Stimulated activated memory B cell treated with anti-CD40 and anti-IgM and Interleukin-4, amounts not matched to agents 10 μg/mL and 1 μg/mL and 100 μg/mL, for 72 hours (primary cell): Measurements from ENCODE around the gene IBA57.

Experiments used
- ATAC-seq: fragments of 150-1000 bp; cut with Tn5 transposase; 2 replicates; pipeline ENCODE4 v1.10.0; 2021
- H3K27ac Mint-ChIP-seq: one replicate; pipeline ENCODE4 v1.8.0; 2022; ENCODE audit warnings: mild to moderate bottlenecking, mixed read lengths
- H3K27me3 Mint-ChIP-seq: one replicate; pipeline ENCODE4 v1.8.0; 2022; ENCODE audit warnings: mixed read lengths
- H3K36me3 Mint-ChIP-seq: one replicate; pipeline ENCODE4 v1.8.0; 2022; ENCODE audit warnings: mixed read lengths
- H3K4me1 Mint-ChIP-seq: one replicate; pipeline ENCODE4 v1.8.0; 2022; ENCODE audit warnings: mixed read lengths
- H3K4me3 Mint-ChIP-seq: one replicate; pipeline ENCODE4 v1.8.0; 2022; ENCODE audit warnings: mild to moderate bottlenecking, moderate library complexity, mixed read lengths
- H3K9me3 Mint-ChIP-seq: one replicate; pipeline ENCODE4 v1.8.0; 2022; ENCODE audit warnings: mixed read lengths

IBA57 gene

DNA sequence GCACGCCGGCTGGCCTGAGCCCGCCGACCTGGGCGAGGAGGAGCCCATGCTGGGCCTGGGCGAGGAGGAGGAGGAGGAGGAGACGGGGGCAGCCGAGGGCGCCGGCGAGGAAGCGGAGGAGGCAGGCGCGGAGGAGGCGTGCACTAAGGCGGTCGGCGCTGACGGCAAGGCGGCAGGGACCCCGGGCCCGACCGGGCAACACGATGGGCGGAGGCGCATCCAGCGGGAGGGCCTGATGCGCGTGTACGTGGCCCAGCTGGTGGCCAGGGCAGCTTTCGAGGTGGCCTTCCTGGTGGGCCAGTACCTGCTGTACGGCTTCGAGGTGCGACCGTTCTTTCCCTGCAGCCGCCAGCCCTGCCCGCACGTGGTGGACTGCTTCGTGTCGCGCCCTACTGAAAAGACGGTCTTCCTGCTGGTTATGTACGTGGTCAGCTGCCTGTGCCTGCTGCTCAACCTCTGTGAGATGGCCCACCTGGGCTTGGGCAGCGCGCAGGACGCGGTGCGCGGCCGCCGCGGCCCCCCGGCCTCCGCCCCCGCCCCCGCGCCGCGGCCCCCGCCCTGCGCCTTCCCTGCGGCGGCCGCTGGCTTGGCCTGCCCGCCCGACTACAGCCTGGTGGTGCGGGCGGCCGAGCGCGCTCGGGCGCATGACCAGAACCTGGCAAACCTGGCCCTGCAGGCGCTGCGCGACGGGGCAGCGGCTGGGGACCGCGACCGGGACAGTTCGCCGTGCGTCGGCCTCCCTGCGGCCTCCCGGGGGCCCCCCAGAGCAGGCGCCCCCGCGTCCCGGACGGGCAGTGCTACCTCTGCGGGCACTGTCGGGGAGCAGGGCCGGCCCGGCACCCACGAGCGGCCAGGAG, 7.2 kb upstream of the IBA57 start:
- H3K27ac Mint-ChIP-seq = no peak overlapping the region
- ATAC-seq = peak; percentile 7
- no peaks in the 10 kb centered on the region for H3K9me3 Mint-ChIP-seq
- H3K36me3 Mint-ChIP-seq = no peaks in the 10 kb centered on the region
- H3K27me3 Mint-ChIP-seq = peaks cover 9% of the 10 kb centered on the region
- peaks cover 8% of the 10 kb centered on the region for H3K4me1 Mint-ChIP-seq
- no peak overlapping the region for H3K4me3 Mint-ChIP-seq

DNA sequence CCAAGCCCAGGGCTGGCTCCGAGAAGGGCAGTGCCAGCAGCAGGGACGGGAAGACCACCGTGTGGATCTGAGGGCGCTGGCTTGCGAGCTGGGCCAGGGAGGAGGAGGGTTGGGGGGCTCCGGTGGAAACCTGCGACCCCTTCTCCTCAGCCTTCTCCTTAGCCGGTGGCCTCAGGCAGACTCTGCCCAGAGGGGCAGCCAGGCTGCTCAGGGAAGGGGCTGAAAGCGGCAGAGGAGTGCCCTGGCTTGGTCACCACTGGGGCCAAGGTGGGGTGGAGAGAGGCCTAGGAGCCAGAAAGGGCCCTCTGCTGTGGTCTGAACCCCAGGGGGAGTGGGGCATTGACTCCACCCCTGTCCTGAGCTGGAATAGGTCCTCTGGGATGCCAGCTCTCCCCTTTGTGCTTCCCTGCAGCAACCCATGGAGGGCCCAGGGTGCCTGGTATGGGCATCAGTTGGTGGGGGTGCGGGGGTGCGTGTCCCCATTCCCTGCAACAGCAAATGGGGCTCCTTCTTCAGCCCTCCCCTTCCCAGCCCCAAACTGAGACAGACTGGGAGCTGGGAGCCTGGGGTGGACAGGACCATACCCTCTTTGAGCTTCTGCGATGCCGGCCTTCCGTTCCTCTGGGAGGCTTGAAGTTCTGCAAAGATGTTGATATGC, 6.5 kb upstream of the IBA57 start:
- H3K4me3 Mint-ChIP-seq = no peak overlapping the region
- no peaks in the 10 kb centered on the region for H3K9me3 Mint-ChIP-seq
- H3K4me1 Mint-ChIP-seq = peaks cover 11% of the 10 kb centered on the region
- no peak overlapping the region for H3K27ac Mint-ChIP-seq
- no peak for ATAC-seq
- H3K27me3 Mint-ChIP-seq = peaks cover 9% of the 10 kb centered on the region
- no peaks in the 10 kb centered on the region for H3K36me3 Mint-ChIP-seq

DNA sequence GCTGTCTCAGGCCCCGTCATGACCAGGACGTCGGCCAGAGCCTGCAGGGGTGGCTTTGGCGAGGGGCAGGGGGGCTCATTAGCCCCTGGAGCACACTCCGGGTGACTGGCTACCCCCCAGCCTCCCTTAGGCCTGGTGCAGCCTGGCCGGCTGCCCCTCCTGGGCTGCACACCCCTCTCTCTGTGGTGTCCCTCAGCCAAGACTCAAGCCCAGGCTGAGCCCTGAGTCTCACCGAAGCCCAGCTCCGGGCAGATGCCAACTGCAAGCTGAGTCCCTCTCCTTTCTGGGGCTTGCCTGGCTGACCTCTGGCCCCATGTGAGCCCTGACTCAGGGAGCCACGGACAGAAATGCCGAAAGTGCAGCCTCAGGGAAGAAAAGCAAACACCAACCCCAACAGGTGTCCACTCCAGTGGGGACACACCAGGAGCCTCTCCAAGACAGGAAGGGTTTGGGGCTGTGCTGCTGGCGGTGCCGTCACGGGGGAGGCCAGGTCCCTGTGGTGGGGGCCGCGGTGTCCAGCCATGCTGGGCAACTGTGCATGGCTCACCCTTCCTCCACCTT, 5.3 kb upstream of the IBA57 start:
- Mint-ChIP-seq H3K4me1 (peaks cover 13% of the 10 kb centered on the region), H3K4me3 (no peak overlapping the region), H3K36me3 (no peaks in the 10 kb centered on the region), H3K27ac (no peak overlapping the region), H3K27me3 (peaks cover 9% of the 10 kb centered on the region), H3K9me3 (no peaks in the 10 kb centered on the region)
- no peak for ATAC-seq

DNA sequence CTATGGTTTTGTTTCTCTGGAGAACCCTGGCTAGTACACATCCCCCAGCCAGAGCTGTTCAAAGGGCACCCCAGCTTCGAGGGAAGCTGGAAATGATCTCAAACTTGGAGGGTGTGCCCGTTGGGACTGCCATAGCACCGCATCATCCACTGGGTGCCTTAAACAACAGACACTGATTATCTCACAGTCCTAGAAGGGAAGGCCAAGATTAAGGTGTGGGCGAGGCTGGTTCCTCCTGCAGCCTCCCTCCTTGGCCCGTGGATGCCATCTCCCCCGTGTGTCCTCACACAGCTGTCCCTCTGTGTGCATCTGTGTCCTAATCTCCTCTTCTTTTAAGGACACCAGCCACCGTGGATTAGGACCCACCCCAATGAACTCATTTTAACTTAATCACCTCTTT, 4.2 kb upstream of the IBA57 start:
- peaks cover 9% of the 10 kb centered on the region for H3K27me3 Mint-ChIP-seq
- no peak for ATAC-seq
- H3K9me3 Mint-ChIP-seq = no peaks in the 10 kb centered on the region
- no peak overlapping the region for H3K4me3 Mint-ChIP-seq
- no peak overlapping the region for H3K27ac Mint-ChIP-seq
- H3K4me1 Mint-ChIP-seq = peaks cover 12% of the 10 kb centered on the region
- H3K36me3 Mint-ChIP-seq = no peaks in the 10 kb centered on the region

DNA sequence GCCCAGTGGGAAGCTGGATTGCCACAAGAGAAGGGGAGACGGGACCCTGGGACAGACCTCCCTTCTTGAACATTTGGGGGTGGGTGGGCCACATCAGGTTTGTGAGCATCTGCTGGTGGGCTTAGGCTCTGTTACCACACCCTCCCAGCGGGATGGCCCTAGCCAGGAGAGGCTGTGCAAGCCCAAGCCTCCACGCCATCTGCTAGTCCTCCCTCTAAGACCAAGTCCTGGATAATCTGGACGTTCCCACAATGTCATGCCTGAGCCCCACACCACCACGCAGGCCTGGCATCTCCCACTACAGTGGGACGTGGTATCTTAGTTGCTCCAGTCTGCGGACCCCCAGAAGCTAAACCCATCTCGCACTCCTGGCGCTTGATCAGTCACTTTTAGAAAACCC, 3.7 kb upstream of the IBA57 start:
- peaks cover 17% of the 10 kb centered on the region for H3K4me1 Mint-ChIP-seq
- no peak for ATAC-seq
- no peak overlapping the region for H3K4me3 Mint-ChIP-seq
- no peak overlapping the region for H3K27ac Mint-ChIP-seq
- H3K9me3 Mint-ChIP-seq = no peaks in the 10 kb centered on the region
- H3K27me3 Mint-ChIP-seq = peaks cover 4% of the 10 kb centered on the region
- H3K36me3 Mint-ChIP-seq = no peaks in the 10 kb centered on the region

DNA sequence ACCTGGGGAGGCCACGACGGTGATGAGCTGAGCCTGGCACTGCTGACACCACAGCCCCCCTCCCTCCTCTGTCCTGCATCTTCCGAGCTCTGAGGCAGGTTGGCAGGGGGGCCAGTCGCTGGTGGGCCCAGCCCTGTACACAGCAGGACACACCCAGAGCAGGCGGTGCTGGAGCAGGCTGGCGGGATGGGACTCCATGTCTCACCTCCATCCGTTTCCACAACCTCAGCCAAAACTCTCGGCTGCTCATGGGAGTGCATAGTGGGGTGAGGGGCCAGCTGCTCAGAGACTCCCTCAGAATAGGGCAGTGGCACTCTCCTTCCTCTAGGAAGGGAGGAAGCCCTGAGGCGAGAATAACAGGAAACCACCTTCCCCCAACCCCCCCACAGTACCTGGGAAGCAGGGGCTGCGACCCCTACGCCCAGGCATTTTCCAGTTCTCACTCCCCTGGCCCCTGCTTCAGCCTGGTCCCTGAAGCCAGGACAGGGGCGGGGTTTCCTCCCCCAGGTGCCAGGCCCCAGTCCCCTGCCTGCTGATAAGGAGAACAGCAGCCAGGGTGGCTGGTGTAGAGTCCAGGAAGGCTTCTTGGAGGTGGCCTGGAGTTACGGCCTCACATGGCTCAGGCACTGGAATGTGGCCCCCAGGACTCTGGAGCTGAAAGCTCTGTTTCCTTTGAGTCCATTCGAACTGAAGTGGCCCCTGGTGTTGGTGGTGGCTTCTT, 3.2 kb upstream of the IBA57 start:
- Mint-ChIP-seq H3K4me1 (peaks cover 19% of the 10 kb centered on the region), H3K27me3 (no peaks in the 10 kb centered on the region), H3K4me3 (no peak overlapping the region), H3K27ac (no peak overlapping the region), H3K36me3 (no peaks in the 10 kb centered on the region), H3K9me3 (no peaks in the 10 kb centered on the region)
- ATAC-seq = no peak

DNA sequence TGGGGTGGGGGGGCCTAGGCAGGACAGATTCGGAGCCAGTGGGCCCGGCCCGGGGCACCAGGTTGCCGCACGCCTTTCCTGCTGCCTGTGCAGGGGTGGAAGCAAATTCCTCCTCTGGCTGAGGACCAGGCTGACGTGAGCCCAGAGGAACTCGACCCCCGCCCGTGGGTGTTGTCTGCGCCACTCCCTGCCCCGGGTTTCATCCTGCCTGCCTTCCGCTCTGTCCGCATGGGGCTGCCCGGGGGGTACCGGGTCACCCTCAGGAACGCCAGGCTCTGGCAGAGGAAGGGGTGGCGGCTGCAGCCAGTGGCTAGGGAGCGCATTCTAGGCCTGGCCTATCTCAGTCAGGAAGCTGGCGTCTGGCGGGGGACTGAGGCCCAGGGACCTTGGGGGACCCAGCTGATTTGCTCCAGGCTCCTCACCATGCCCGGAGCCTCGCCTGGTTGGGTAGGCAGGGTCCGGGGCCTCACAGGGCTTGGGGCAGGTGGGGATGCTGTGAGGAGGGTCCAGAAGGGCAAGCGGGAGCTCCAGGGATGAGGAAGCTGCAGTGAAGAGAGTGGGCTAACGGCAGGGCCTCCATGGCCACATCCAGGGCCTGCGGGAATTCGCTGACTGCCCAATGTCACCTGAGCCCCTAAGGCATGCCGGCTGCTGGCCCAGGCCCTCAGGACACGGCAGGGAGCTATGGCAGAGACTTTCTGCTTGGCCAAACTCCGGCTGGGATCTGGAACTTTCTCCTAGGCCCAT, 2.4 kb upstream of the IBA57 start:
- no peak overlapping the region for H3K4me3 Mint-ChIP-seq
- no peak for ATAC-seq

DNA sequence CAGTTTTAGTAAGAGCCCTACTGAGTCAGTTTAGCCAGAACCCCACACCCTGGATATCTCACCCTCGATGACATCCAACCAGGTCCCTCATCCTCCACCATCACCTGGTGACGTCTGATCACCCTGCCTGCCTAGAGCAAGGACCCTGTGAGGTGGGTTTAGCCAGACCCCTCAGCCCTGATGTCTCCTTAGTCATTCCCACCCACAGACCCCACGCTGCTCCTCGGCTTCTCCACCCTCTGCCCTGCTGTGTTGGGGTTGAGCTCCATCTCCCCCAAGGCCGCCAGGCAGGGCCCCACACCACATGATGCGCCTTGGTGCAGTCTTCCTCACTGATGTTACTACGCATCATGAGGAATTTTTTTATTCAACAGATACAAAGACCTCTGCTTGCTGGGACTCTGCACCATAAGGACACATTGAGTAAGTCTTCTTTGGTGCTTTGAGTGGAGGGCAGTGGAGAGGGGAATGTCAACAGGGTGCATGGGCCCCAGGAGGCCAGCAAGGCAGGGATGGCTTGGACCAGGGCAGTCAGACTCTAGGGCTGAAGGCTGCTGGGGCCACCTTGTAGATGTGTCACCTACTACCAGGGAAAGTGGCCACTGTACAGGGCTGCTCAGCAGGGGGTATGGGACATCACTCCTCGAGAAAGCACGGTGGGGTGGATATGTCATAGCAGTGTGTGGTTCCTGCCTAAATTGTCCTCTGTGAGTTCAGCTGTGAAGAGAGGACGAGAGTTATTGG, 1.7 kb upstream of the IBA57 start:
- Mint-ChIP-seq H3K27me3 (no peaks in the 10 kb centered on the region), H3K36me3 (no peaks in the 10 kb centered on the region), H3K9me3 (no peaks in the 10 kb centered on the region), H3K4me3 (peak overlapping the region; percentile 74), H3K27ac (peak overlapping the region; percentile 83), H3K4me1 (peaks cover 31% of the 10 kb centered on the region)
- no peak for ATAC-seq

More for the DNA sequence above, 2.4 kb upstream of the IBA57 start:
- Mint-ChIP-seq H3K4me1 (peaks cover 24% of the 10 kb centered on the region), H3K36me3 (no peaks in the 10 kb centered on the region), H3K27me3 (no peaks in the 10 kb centered on the region), H3K9me3 (no peaks in the 10 kb centered on the region), H3K27ac (peak overlapping the region; percentile 83)

DNA sequence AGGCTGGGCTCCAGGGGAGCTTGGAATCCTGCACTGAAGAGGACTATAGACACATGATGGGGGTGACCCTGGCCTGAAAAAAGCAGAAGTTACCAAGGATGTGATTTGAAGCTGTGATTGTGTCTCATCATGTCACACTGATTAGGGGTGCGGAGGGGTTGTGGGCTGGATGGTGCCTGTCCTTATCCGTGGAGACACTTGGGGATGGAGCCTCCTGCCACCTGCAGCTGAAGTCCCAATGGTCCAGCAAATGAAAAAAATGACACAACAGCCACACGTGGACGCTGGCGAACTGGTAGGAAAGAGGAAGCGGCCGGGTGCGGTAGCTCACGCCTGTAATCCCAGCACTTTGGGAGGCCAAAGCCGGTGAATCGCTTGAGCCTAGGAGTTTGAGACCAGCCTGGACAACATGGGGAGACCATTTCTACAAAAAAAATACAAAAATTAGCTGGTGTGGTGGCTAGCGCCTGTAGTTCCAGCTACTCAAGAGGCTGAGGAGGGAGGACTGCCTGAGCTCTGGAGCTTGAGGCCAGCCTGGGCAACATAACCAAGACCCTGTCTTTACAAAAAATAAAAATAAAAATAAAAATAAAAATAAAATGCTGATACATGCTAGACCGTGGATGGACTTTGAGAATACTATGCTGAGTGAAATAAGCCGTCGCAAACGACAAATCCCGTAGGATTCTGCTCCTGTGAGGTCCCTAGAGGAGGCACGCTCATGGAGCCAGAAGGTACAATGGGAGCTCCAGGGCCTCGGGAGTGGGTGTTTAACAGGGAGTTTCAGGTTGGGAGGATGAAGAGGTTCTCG, 838 bp upstream of the IBA57 start:
- Mint-ChIP-seq H3K4me3 (peak overlapping the region; percentile 78), H3K36me3 (no peaks in the 10 kb centered on the region), H3K27ac (peak overlapping the region; percentile 83), H3K27me3 (no peaks in the 10 kb centered on the region), H3K9me3 (no peaks in the 10 kb centered on the region), H3K4me1 (peaks cover 39% of the 10 kb centered on the region)
- no peak for ATAC-seq

DNA sequence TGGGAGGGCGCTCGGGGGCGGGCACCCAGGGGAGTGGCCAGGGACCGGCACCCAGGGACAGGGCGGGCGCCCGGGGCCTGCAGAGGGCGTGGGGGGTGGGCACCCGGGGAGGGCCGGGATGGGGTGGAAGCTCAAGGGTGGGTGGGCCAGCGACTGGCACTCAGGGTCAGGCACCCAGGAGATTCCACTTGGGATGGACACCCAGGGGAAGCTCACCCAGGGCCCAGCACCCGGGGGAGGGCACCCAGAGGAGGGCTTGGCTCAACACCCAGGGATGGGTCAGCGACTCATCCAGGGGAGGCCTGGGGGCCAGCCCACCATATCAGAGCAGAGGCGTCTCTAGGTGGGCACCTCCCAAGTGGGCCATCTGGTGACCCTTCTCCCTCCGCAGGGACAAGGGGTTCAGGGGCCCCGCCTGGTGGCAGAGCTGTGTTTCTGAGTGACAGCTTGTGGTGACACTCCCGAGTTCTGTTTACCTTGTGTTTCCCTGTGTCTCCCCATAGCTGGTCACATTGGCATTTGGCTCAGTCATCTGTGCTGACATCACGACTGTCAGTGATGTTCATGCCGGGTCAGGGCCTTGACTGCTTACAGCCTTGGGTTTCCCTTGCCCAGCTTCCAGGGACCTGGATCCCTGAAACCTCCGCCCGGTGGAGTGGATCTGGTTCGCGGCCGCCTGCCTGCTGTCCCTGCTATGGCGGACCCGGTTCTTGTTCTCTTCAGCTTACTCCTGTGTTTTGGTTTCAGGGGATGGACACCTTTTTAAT, 749 bp downstream of the IBA57 start:
- H3K27ac Mint-ChIP-seq = peak overlapping the region; percentile 83
- H3K9me3 Mint-ChIP-seq = no peaks in the 10 kb centered on the region
- H3K36me3 Mint-ChIP-seq = no peaks in the 10 kb centered on the region
- no peaks in the 10 kb centered on the region for H3K27me3 Mint-ChIP-seq
- peak; percentile 25 for ATAC-seq
- H3K4me1 Mint-ChIP-seq = peaks cover 42% of the 10 kb centered on the region
- H3K4me3 Mint-ChIP-seq = peak overlapping the region; percentile 89

DNA sequence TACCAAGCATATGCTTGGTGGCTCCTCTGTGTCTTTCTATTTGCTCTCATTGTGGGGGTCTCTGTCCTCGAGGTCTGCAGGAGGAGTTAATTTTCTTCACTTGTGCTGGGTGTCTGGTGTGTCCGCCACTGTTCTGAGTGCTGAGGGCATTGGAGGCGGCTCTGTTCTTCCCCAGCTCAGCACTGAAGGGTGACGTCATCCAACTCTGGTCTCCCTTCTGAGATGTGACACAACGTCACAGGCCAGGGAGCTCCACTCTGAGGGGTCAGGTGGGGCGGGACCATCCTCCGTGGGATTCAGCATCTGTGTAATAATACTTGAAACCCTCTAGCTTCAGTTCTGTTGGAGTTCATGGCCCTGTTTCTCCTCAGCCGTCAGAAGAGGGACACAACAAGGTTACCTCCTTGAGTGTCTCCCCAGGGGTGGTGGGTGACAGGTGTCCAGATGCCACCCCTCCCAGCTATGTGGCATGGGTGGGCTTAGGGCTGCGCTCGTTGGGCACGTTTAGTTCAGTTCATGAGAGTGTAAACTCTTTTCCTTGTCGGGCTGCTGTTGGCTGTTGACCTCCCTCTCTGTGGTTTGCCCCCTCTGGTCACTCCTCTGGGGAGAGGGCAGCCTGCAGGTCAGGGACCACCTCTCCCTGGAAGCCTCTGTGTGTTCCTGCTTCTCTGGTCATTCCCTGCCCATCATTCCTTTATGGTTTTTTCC, 3.1 kb downstream of the IBA57 start:
- no peak overlapping the region for H3K27ac Mint-ChIP-seq
- peaks cover 59% of the 10 kb centered on the region for H3K4me1 Mint-ChIP-seq
- H3K36me3 Mint-ChIP-seq = peaks cover 7% of the 10 kb centered on the region
- H3K4me3 Mint-ChIP-seq = no peak overlapping the region
- no peak for ATAC-seq
- no peaks in the 10 kb centered on the region for H3K27me3 Mint-ChIP-seq
- H3K9me3 Mint-ChIP-seq = no peaks in the 10 kb centered on the region

DNA sequence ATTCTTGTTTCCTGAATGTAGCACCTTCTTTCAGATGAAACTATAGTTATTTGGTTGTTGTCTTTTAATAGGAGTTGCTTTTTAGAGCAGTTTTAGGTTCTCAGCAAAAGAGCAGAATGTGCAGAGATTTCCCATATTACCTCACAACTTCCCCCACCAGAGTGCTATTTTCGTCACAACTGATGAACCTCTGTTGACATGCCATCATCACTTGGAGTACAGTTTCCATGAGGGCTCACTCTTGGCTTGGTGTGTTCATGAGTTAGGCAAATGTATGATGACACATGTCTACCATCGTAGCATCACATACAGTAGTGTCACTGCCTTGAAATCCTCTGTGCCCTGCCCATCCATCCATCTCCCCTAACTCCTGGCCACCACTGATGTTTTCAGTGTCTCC, 3.7 kb downstream of the IBA57 start:
- Mint-ChIP-seq H3K4me3 (no peak overlapping the region), H3K4me1 (peaks cover 55% of the 10 kb centered on the region)

More for the DNA sequence above, 3.7 kb downstream of the IBA57 start:
- Mint-ChIP-seq H3K9me3 (no peaks in the 10 kb centered on the region), H3K27me3 (no peaks in the 10 kb centered on the region), H3K36me3 (peaks cover 7% of the 10 kb centered on the region), H3K27ac (no peak overlapping the region)
- ATAC-seq = no peak
